HEK293T (cell line): ENCODE results near the gene LRRC14B.

Source experiments
- CTCF ChIA-PET: fragments of 350-600 bp; formaldehyde crosslinking; extraction: SDS; loops from one replicate; lab custom pipeline; 2021; ENCODE audit warnings: antibody characterized with exemption, inconsistent platforms; lab: Yijun Ruan, JAX
- POLR2A ChIA-PET: fragments of 350-600 bp; formaldehyde crosslinking; extraction: SDS; loops from one replicate; lab custom pipeline; 2020; ENCODE audit warnings: antibody characterized with exemption, inconsistent platforms; lab: Yijun Ruan, JAX
- DNase-seq: peaks from one replicate; pipeline ENCODE4 v3.0.0; 2012; ENCODE audit warnings: mixed read lengths; ENCODE audit errors: extremely low spot score
- ARNT ChIP-seq: fragments of 450-650 bp; IDR thresholded peaks from 2 replicates; pipeline ENCODE4 v1.6.1; 2017; ENCODE audit warnings: mild to moderate bottlenecking
- BHLHE40 ChIP-seq: fragments of 450-650 bp; IDR thresholded peaks from 2 replicates; pipeline ENCODE4 v1.6.1; 2016; ENCODE audit warnings: mild to moderate bottlenecking, moderate library complexity, borderline replicate concordance
- CTBP1 ChIP-seq: fragments of 450-650 bp; IDR thresholded peaks from 2 replicates; pipeline ENCODE4 v1.6.1; 2016; ENCODE audit warnings: borderline replicate concordance
- ELF4 ChIP-seq: fragments of 450-650 bp; IDR thresholded peaks from 2 replicates; pipeline ENCODE4 v1.6.1; 2017; ENCODE audit warnings: antibody characterized with exemption
- FOXA1 ChIP-seq: fragments of 450-650 bp; IDR thresholded peaks from 2 replicates; pipeline ENCODE4 v1.6.1; 2016; ENCODE audit warnings: mild to moderate bottlenecking
- FOXK2 ChIP-seq: fragments of 450-650 bp; IDR thresholded peaks from 2 replicates; pipeline ENCODE4 v1.6.1; 2016; ENCODE audit warnings: mild to moderate bottlenecking
- FOXM1 ChIP-seq: fragments of 450-650 bp; IDR thresholded peaks from 2 replicates; pipeline ENCODE4 v1.6.1; 2017; ENCODE audit warnings: mild to moderate bottlenecking, borderline replicate concordance
- HDGF ChIP-seq: fragments of 450-650 bp; IDR thresholded peaks from 2 replicates; pipeline ENCODE4 v1.6.1; 2017; ENCODE audit warnings: antibody characterized with exemption, borderline replicate concordance
- L3MBTL2 ChIP-seq: fragments of 450-650 bp; conservative IDR thresholded peaks from 2 replicates; pipeline ENCODE4 v1.6.1; 2016; ENCODE audit warnings: mild to moderate bottlenecking
- LEF1 ChIP-seq: fragments of 450-650 bp; IDR thresholded peaks from 2 replicates; pipeline ENCODE4 v1.6.1; 2017; ENCODE audit warnings: mild to moderate bottlenecking, borderline replicate concordance
- NFRKB ChIP-seq: fragments of 450-650 bp; IDR thresholded peaks from 2 replicates; pipeline ENCODE4 v1.6.1; 2016; ENCODE audit warnings: mild to moderate bottlenecking, moderate library complexity
- PKNOX1 ChIP-seq: fragments of 450-650 bp; IDR thresholded peaks from 2 replicates; pipeline ENCODE4 v1.6.1; 2016
- SP1 ChIP-seq: fragments of 450-650 bp; IDR thresholded peaks from 2 replicates; pipeline ENCODE4 v1.6.1; 2017
- SUZ12 ChIP-seq: fragments of 450-650 bp; IDR thresholded peaks from 2 replicates; pipeline ENCODE4 v1.6.1; 2016; ENCODE audit warnings: mild to moderate bottlenecking
- TARDBP ChIP-seq: fragments of 450-650 bp; IDR thresholded peaks from 2 replicates; pipeline ENCODE4 v1.6.1; 2016
- ZNF384 ChIP-seq: fragments of 450-650 bp; IDR thresholded peaks from 2 replicates; pipeline ENCODE4 v1.6.1; 2016

LRRC14B gene

GRCh38 chr5:176296-176823 lies 14.9 kb upstream of the LRRC14B start:
- no peak for DNase-seq
- TF ChIP-seq TARDBP (no peak), BHLHE40 (no peak), FOXA1 (no peak), NFRKB (no peak), FOXM1 (no peak), ELF4 (no peak), SUZ12 (no peak), HDGF (no peak), FOXK2 (no peak), SP1 (no peak), CTBP1 (no peak), LEF1 (no peak), L3MBTL2 (no peak), ZNF384 (no peak), PKNOX1 (no peak), ARNT (no peak)
- ChIA-PET POLR2A (no interaction called here), CTCF (no interaction called here)

- no peak for TF ChIP-seq ARNT
- TF ChIP-seq ELF4: no peak
- no peak for TF ChIP-seq FOXA1
- no peak for TF ChIP-seq PKNOX1
- POLR2A ChIA-PET: no interaction called here
- CTCF ChIA-PET: interaction anchor here (0.7 kb wide), 1 partner anchor 100 kb away, joined by 3 read pairs; no protein-coding TSS in a partner anchor
Measured at GRCh38 chr5:178110-178509, 13.2 kb upstream of the LRRC14B start.

GRCh38 chr5:179401-179800 lies 11.9 kb upstream of the LRRC14B start:
- DNase-seq: no peak
- TF ChIP-seq SUZ12: no peak
- no peak for TF ChIP-seq SP1
- no peak for TF ChIP-seq FOXK2
- no peak for TF ChIP-seq ZNF384
- TF ChIP-seq TARDBP: no peak
- TF ChIP-seq FOXM1: no peak
- TF ChIP-seq NFRKB: no peak
- TF ChIP-seq LEF1: no peak
- ChIA-PET CTCF (interaction anchor here (1.4 kb wide), 1 partner anchor 9 kb away, joined by 9 read pairs; no protein-coding TSS in a partner anchor), POLR2A (no interaction called here)

More at GRCh38 chr5:178110-178509, 13.2 kb upstream of the LRRC14B start:
- DNase-seq: no peak

GRCh38 chr5:180286-180918 lies 10.9 kb upstream of the LRRC14B start:
- TF ChIP-seq NFRKB: no peak
- TF ChIP-seq CTBP1: no peak
- no peak for TF ChIP-seq SP1
- TF ChIP-seq TARDBP: no peak
- no peak for TF ChIP-seq FOXA1
- no peak for TF ChIP-seq L3MBTL2
- TF ChIP-seq FOXM1: no peak
- no peak for TF ChIP-seq HDGF
- no peak for TF ChIP-seq ARNT
- TF ChIP-seq ZNF384: no peak
- TF ChIP-seq SUZ12: no peak
- no peak for TF ChIP-seq PKNOX1
- TF ChIP-seq FOXK2: no peak
- no peak for TF ChIP-seq BHLHE40
- no peak for TF ChIP-seq LEF1
- no peak for TF ChIP-seq ELF4
- POLR2A ChIA-PET: interaction anchor here (0.8 to 1.2 kb wide), 4 partner anchors 8 to 91 kb away, joined by 3 to 4 read pairs (median 3); partner anchors contain the start of genes PDCD6 and SDHA
- CTCF ChIA-PET: interaction anchor here (1.4 kb wide), 1 partner anchor 8 kb away, joined by 9 read pairs; no protein-coding TSS in a partner anchor
- DNase-seq: peak; percentile 25

- POLR2A ChIA-PET: interaction anchor here (0.8 to 1.0 kb wide), 3 partner anchors 7 to 37 kb away, joined by 3 to 4 read pairs (median 3); partner anchors contain the start of gene SDHA
- no peak for DNase-seq
- CTCF ChIA-PET: interaction anchor here (1.4 kb wide), 1 partner anchor 7 kb away, joined by 9 read pairs; no protein-coding TSS in a partner anchor
- TF ChIP-seq CTBP1 (no peak), BHLHE40 (no peak), ARNT (no peak), L3MBTL2 (no peak), SUZ12 (no peak), FOXA1 (no peak), NFRKB (no peak), PKNOX1 (no peak), HDGF (no peak), TARDBP (no peak), SP1 (no peak), FOXK2 (no peak), FOXM1 (no peak)
Measured at GRCh38 chr5:181160-181559, 10.1 kb upstream of the LRRC14B start.

- DNase-seq: no peak
- TF ChIP-seq ARNT (no peak), ZNF384 (no peak), FOXM1 (no peak), FOXA1 (no peak), HDGF (no peak), L3MBTL2 (no peak), TARDBP (no peak), NFRKB (no peak)
- CTCF ChIA-PET: no interaction called here
- POLR2A ChIA-PET: no interaction called here
Measured at GRCh38 chr5:181566-181965, 9.7 kb upstream of the LRRC14B start.
